SU-DHL-6 (cell line): Measurements from ENCODE around the gene SORBS2.

ENCODE experiments used
- H2AFZ ChIP-seq: fragments of 200-600 bp; sonication (generic); 2 replicates; pipeline ENCODE4 v1.6.1; 2014; ENCODE audit warnings: low read depth, mild to moderate bottlenecking, moderate library complexity, mixed read lengths, antibody characterized with exemption, low read length; ENCODE audit not compliant: severe bottlenecking
- H3F3A ChIP-seq: fragments of 200-600 bp; shearing (Covaris generic); 2 replicates; pipeline ENCODE4 v1.6.0; 2016; ENCODE audit warnings: antibody characterized with exemption, mild to moderate bottlenecking; ENCODE audit not compliant: insufficient read depth
- H3K27ac ChIP-seq: fragments of 200-600 bp; sonication (generic); 2 replicates; pipeline ENCODE4 v1.5.1; 2016; ENCODE audit warnings: low read depth, mild to moderate bottlenecking, low read length, moderate library complexity, mixed read lengths
- H3K27me3 ChIP-seq: fragments of 200-600 bp; sonication (generic), shearing (Covaris generic); 2 replicates; pipeline ENCODE4 v1.6.0; 2014; ENCODE audit warnings: mild to moderate bottlenecking, low read length
- H3K36me3 ChIP-seq: fragments of 200-600 bp; sonication (generic); 2 replicates; pipeline ENCODE4 v1.6.1; 2014; ENCODE audit warnings: mild to moderate bottlenecking, low read length, mixed read lengths
- H3K4me2 ChIP-seq: fragments of 300-600, 200-600 bp; shearing (Covaris generic), sonication (generic); 2 replicates; pipeline ENCODE4 v1.6.0; 2014; ENCODE audit warnings: low read length, low read depth, mild to moderate bottlenecking; ENCODE audit not compliant: poor library complexity, severe bottlenecking
- H3K4me3 ChIP-seq: fragments of 200-600 bp; sonication (generic); 2 replicates; pipeline ENCODE4 v1.5.1; 2014; ENCODE audit warnings: antibody characterized with exemption, low read length, mild to moderate bottlenecking, mixed read lengths; ENCODE audit not compliant: insufficient read depth, poor library complexity, severe bottlenecking
- H3K79me2 ChIP-seq: fragments of 200-600 bp; sonication (generic); 2 replicates; pipeline ENCODE4 v1.6.1; 2014; ENCODE audit warnings: mild to moderate bottlenecking, low read length, moderate library complexity; ENCODE audit not compliant: insufficient read depth
- H3K9ac ChIP-seq: fragments of 200-600 bp; sonication (generic); 2 replicates; pipeline ENCODE4 v1.7.0; 2014; ENCODE audit warnings: mild to moderate bottlenecking, low read length
- H3K9me2 ChIP-seq: fragments of 200-600 bp; sonication (generic); replicated peaks from 2 replicates; pipeline ENCODE4 v1.6.1; 2014; ENCODE audit warnings: low read length; ENCODE audit not compliant: insufficient read depth
- H3K9me3 ChIP-seq: fragments of 200-600 bp; sonication (generic); 2 replicates; pipeline ENCODE4 v1.6.1; 2014; ENCODE audit warnings: low read length, mixed read lengths; ENCODE audit not compliant: insufficient read depth
- H4K20me1 ChIP-seq: fragments of 200-600 bp; sonication (generic); 2 replicates; pipeline ENCODE4 v1.6.1; 2014; ENCODE audit warnings: low read depth, mild to moderate bottlenecking, antibody characterized with exemption, low read length, moderate library complexity, mixed read lengths
- EZH2phosphoT487 ChIP-seq: fragments of 200-600 bp; sonication (generic), shearing (Covaris generic); conservative IDR thresholded peaks from 2 replicates; pipeline ENCODE4 v1.6.1; 2018; ENCODE audit warnings: mild to moderate bottlenecking, antibody characterized with exemption, low read length, moderate library complexity, mixed read lengths
- TF ChIP-seq, protein P1 (sequence below): fragments of 200-600 bp; sonication (generic); IDR thresholded peaks from one replicate; pipeline ENCODE4 v1.5.1; 2017; ENCODE audit warnings: antibody characterized with exemption, mild to moderate bottlenecking, low read length, moderate library complexity; ENCODE audit not compliant: insufficient read depth, poor library complexity, severe bottlenecking

SORBS2 gene

DNA sequence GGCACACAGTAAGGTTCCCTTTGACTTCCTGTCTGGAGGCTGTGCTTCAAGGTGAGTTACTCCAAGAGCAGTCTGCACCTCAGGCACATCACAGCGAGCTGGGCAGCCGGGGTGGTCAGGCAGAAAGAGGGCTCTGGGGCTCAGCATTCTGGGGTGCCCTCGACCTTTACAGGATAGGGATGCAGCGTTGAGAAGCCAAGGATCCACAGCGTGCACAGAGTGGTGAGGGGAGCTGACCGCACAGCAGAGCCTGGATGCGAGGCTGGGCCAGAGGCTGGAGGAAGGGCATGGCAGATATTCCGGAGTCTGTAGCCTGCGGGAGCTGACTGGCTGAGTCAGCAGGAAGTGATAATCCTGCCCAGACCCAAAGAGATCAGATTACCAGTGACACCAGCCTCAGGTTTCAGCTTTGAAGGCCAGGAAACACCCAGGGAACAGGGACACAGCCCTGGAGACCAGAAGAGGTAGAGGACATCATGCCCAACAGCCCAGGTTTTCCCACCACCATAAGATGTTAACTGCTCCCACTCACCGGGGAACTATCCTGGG lies 238.3 kb downstream of the SORBS2 start:
- Histone ChIP-seq H3K4me2 (no peak overlapping the region), H3K27ac (no peak overlapping the region), H2AFZ (no peak overlapping the region)

DNA sequence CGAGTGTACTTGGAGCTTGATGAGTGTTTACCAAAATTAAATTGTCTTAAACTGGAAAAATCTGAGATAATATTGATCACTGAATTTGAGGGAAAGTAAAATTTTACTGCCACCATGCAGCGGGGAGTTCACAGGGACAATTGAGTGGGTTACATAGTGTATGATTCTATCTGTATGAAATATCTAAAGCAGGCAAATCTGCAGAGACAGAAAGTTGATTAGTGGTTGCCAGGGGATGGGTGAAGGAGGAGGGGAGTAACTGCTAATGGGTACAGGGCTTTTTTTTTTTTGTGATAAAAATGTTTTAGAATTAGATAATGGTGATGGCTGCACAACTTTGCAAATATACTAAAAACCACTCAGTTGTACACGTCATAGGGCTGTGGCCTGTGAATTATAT lies 241.3 kb downstream of the SORBS2 start:
- Histone ChIP-seq H3K4me2 (no peak overlapping the region), H3K9me3 (no peaks in the 10 kb centered on the region), H3K4me3 (no peak overlapping the region), H3K27ac (no peak overlapping the region), H3K36me3 (no peaks in the 10 kb centered on the region), H3K9ac (no peak overlapping the region), H3F3A (no peaks in the 10 kb centered on the region), H2AFZ (no peak overlapping the region), H4K20me1 (no peaks in the 10 kb centered on the region), H3K9me2 (no peaks in the 10 kb centered on the region), H3K27me3 (no peaks in the 10 kb centered on the region), H3K79me2 (no peaks in the 10 kb centered on the region)
- TF ChIP-seq, protein P1, sequence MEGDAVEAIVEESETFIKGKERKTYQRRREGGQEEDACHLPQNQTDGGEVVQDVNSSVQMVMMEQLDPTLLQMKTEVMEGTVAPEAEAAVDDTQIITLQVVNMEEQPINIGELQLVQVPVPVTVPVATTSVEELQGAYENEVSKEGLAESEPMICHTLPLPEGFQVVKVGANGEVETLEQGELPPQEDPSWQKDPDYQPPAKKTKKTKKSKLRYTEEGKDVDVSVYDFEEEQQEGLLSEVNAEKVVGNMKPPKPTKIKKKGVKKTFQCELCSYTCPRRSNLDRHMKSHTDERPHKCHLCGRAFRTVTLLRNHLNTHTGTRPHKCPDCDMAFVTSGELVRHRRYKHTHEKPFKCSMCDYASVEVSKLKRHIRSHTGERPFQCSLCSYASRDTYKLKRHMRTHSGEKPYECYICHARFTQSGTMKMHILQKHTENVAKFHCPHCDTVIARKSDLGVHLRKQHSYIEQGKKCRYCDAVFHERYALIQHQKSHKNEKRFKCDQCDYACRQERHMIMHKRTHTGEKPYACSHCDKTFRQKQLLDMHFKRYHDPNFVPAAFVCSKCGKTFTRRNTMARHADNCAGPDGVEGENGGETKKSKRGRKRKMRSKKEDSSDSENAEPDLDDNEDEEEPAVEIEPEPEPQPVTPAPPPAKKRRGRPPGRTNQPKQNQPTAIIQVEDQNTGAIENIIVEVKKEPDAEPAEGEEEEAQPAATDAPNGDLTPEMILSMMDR = no peak
- TF ChIP-seq EZH2phosphoT487 = no peak

More for the DNA sequence above, 238.3 kb downstream of the SORBS2 start:
- no peaks in the 10 kb centered on the region for H3K9me2 ChIP-seq
- H3F3A ChIP-seq = no peaks in the 10 kb centered on the region
- H3K27me3 ChIP-seq = no peaks in the 10 kb centered on the region
- no peaks in the 10 kb centered on the region for H3K79me2 ChIP-seq
- no peaks in the 10 kb centered on the region for H4K20me1 ChIP-seq
- TF ChIP-seq, protein P1 = no peak
- no peak for TF ChIP-seq EZH2phosphoT487
- no peaks in the 10 kb centered on the region for H3K36me3 ChIP-seq
- H3K9ac ChIP-seq = no peak overlapping the region
- no peak overlapping the region for H3K4me3 ChIP-seq
- no peaks in the 10 kb centered on the region for H3K9me3 ChIP-seq

DNA sequence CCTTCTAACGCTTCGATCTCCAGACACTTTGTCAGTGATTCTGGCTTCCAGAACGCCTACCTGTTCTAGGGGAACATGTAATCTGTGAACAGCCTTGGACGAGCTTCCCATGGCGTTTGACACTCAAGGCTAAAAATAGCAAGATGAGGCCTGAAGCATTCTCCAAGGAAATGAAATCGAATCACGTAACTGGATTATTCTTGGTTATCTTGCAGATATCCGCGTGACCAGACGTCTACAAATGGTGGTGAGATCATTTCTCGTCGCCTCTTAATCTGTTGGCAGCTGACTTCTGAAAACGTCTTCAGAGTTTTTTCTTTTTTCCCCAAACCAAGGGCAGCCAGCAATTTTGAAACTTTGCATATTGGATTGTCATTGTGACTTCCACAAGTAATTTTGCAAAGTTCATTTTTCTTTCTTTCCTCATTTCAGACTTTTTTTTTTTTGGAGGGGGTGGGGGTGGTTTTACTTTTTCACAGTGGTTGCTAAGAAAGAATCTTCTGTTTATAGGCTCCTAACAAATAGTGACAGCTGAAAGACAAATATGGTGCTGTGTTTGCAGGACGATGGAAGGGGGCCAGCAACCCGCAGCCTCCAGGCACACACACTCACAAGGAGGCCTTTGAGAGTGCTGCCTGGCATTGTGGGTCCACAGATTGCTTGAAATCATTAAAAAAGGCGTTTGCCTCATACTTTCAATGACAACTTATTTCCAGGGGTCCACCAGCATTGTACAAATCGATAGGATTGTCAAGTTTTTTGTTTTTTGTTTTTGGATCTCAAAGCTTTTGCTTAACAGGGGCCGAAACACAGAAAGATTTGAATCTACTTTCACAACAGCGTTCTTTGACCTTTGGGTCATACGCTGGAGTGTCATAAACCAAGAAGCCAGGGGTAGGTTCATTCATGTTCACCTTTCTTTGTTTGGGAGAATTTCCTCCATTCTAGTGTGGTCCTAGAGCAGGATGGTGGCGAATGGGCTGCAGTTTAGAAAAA lies 244.3 kb downstream of the SORBS2 start:
- H3K27ac ChIP-seq = no peak overlapping the region
- no peaks in the 10 kb centered on the region for H3K9me3 ChIP-seq
- no peaks in the 10 kb centered on the region for H3K79me2 ChIP-seq
- H3K36me3 ChIP-seq = no peaks in the 10 kb centered on the region
- H3K9me2 ChIP-seq = no peaks in the 10 kb centered on the region
- no peak overlapping the region for H2AFZ ChIP-seq
- TF ChIP-seq, protein P1 = no peak
- no peak for TF ChIP-seq EZH2phosphoT487
- H4K20me1 ChIP-seq = no peaks in the 10 kb centered on the region
- H3F3A ChIP-seq = no peaks in the 10 kb centered on the region
- no peaks in the 10 kb centered on the region for H3K27me3 ChIP-seq
- H3K9ac ChIP-seq = no peak overlapping the region
- H3K4me3 ChIP-seq = no peak overlapping the region
- H3K4me2 ChIP-seq = no peak overlapping the region
